Stimulated activated CD4-positive, alpha-beta T cell treated with anti-CD3 and anti-CD28 coated beads, Interleukin-1b, Interleukin-23, amount 100 ng/mL, for 48 hours (primary cell): ENCODE results near the gene PTPN12.
A peak's percentile ranks its signal among the peaks of the same experiment; 100 is the strongest.

ENCODE experiments used
- DNase-seq: peaks from one replicate; pipeline ENCODE4 v3.0.0-alpha.2; 2020

PTPN12 gene

DNA sequence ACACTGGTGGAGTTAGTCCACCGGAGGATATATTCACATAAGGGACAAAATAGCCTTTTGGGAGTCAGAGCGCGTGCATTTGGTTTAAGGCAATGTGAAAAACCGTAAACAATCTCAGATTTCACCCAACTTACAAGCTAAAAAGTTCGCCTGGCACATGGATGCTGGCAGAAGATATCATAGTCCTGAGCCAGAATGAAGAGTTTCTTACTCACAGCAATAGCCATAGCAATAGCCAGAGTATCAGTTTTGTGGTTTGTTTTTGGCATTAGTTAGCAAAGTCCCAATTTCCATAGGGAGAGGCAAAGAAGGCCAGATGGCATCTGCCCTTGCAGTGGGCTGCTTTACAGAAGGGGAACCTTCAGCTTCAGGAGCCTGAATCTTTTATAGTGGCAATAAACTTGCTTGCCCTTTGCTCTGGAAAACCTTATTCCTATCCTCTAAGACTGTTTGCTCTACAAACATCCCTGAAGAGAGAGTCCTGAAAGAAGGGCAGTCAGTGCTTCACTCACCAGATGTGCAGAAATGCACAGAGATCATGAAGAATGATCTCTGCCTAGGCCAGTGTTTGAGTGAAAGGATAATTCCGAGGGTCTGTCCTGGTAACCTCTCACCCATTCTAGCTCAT is 130.5 kb downstream of the PTPN12 start:
- DNase-seq = no peak

DNA sequence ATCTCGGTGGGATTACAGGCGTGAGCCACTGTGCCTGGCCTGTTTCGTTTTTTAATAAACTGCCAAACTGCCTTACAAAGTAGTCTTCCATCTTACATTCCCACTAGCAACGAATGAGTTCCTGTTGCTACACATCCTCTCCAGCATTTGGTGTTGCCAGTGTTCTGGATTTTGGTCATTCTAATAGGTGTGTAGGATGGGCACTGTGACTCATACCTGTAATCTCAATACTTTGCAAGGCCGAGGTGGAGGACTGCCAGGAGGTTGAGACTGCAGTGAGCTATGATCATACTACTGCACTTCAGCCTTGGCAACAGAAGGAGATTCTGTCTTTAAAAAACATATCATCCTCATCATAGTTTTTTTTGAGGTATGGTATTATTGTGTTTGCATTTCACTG is 137.8 kb downstream of the PTPN12 start:
- DNase-seq = peak; percentile 9

DNA sequence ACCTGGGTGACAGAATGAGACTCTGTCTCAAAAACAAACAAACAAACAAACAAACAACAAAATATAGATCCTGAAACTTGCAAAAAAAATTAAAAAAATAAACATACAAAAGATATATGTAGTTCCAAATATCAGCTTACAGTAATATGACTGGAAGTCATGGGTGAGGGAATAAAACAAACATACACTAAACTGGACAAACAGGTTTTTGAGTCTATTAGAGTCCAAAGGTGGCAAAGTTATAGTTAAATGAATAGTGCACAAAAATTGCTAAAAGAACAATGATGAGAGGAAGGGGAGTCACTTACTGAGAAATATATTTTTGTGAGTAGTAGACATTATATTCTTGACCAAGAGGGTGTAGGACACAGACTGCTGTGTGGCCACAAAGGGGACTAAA is 142.5 kb downstream of the PTPN12 start:
- DNase-seq = no peak

DNA sequence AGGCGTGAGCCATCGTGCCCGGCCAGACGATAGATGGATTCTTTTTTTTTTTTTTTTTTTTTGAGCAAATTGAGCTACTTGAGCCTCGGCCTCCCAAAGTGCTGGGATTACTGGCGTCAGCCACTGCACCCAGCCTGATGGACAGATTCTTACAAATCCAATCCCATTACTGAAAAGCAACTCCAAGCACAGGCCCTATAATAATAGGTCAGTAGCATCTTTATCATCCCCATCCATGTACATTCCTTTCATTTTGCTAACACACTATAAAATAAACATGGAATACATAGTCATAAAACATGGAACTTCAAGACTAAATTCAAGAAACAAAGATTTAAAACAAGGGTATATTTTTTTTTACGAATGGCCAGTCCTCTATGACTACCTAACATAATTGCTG is 143.2 kb downstream of the PTPN12 start:
- no peak for DNase-seq

DNA sequence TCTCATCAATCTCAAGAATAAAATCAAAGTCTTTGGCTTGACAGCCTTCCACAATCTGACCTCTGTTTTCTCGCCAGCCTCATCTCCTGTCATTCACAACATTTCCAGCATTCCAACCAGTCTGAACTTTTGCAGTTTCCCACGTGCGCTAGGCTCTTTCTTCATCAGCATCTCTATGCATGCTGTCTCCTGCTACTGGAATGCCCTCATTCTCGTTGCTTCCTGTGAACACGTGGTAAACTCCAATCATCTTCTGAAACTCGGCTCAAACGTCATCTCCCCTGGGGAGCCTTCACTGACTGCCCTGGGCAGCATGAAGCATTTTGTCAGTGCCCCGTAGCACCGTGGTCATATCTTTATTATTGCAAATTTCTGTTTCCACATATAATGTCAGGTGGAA is 146.9 kb downstream of the PTPN12 start:
- DNase-seq = no peak

DNA sequence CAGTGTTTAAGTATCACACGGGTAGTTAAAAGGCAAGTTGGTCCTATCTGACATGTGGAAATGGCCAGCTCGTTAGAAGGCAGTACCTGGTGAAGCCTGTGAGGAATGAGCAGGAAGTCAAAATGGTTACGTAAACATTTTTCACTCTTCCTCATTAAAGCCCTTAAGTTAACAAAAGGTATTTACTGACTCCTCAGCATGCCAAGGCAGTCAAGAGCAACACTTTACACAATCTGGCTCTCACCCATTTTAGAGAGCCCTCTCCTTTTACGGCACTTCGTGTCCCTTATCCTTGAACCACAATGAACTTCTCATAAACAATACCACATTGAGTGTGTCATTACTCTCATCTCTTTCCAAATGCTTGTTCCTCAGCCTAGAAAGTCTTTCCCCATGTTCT is 148.1 kb downstream of the PTPN12 start:
- DNase-seq = no peak

DNA sequence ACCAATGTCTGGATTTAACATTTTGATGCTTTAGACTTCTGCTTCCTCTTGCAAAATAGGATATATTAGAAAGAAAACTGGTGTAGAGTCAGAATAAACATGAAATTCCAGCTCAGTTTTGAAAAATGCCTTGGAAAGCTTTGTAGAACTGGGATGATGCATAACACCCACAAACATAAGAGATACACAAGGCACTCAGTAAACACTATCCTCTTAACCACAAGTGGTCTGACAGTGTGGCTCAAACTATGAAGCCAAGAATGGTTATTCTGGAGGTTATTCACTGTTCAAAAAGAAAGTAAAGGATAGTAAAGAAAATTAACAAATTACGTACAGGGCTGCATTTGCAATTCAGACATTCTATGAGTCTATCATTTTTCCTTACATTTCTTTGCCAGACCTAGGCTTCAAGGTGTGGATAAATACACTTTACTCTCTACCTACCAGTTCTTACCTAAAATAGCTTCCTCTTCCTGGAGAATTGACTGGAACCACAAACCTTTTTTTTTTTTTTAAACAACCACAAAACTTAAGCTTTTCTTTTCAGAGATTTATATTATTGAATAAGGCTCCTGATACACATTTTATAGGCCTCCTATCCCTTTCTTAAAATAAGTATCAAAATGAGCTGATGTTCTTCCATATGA is 150.1 kb downstream of the PTPN12 start:
- no peak for DNase-seq

DNA sequence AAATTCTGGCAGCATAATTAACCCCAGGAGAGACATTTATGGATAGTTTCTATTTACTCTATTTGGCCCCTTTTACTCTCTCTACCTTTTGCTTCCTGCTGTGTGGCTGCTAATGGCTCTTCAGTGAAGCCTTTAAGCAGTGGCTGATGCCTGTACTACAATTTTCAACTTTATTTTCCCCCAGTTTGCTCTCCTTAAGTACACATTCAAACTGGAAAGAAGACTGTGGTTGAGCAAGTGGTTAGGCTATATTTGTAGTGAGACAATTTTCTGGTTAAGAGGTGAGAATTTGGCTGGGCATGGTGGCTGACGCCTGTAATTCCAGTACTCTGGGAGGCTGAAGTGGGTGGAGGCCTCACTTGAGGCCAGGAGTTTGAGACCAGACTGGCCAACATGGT is 150.7 kb downstream of the PTPN12 start:
- peak; percentile 20 for DNase-seq
